Loucy (cell line): ENCODE results near the gene NPIPB6.

ENCODE experiments used
- H2AFZ ChIP-seq: fragments of 200-600 bp; sonication (generic); 2 replicates; pipeline ENCODE4 v1.6.0; 2016; ENCODE audit warnings: antibody characterized with exemption, mild to moderate bottlenecking, low read length, moderate library complexity
- H3F3A ChIP-seq: fragments of 200-600 bp; 2 replicates; pipeline ENCODE4 v1.6.0; 2016; ENCODE audit warnings: antibody characterized with exemption, low read depth, mild to moderate bottlenecking
- H3K27me3 ChIP-seq: fragments of 200-600 bp; sonication (generic); 2 replicates; pipeline ENCODE4 v1.6.1; 2014; ENCODE audit warnings: low read length, mild to moderate bottlenecking; ENCODE audit not compliant: insufficient read depth, poor library complexity, severe bottlenecking
- H3K36me3 ChIP-seq: fragments of 200-600 bp; sonication (generic); 2 replicates; pipeline ENCODE4 v1.6.1; 2016; ENCODE audit warnings: low read length; ENCODE audit not compliant: insufficient read depth
- H3K4me1 ChIP-seq: fragments of 200-600 bp; sonication (generic); 2 replicates; pipeline ENCODE4 v1.5.1; 2014; ENCODE audit warnings: low read length, mild to moderate bottlenecking; ENCODE audit not compliant: insufficient read depth, poor library complexity, severe bottlenecking
- H3K4me2 ChIP-seq: fragments of 200-600 bp; sonication (generic); 2 replicates; pipeline ENCODE4 v1.6.0; 2014; ENCODE audit warnings: antibody characterized with exemption, low read length, low read depth, mild to moderate bottlenecking; ENCODE audit not compliant: poor library complexity, severe bottlenecking
- H3K4me3 ChIP-seq: fragments of 200-600 bp; sonication (generic); 2 replicates; pipeline ENCODE4 v1.5.1; 2014; ENCODE audit warnings: low read length, mild to moderate bottlenecking, mixed read lengths; ENCODE audit not compliant: poor library complexity, severe bottlenecking
- H3K79me2 ChIP-seq: fragments of 200-600 bp; sonication (generic); 2 replicates; pipeline ENCODE4 v1.6.1; 2014; ENCODE audit warnings: low read length; ENCODE audit not compliant: insufficient read depth
- H3K9ac ChIP-seq: fragments of 200-600 bp; sonication (generic); 2 replicates; pipeline ENCODE4 v1.6.0; 2014; ENCODE audit warnings: mild to moderate bottlenecking, low read depth, low read length, moderate library complexity; ENCODE audit not compliant: poor library complexity, severe bottlenecking
- H3K9me2 ChIP-seq: fragments of 200-600 bp; sonication (generic); replicated peaks from 2 replicates; pipeline ENCODE4 v1.6.1; 2016; ENCODE audit warnings: low read depth, low read length, mixed read lengths
- H3K9me3 ChIP-seq: fragments of 200-600 bp; sonication (generic); 2 replicates; pipeline ENCODE4 v1.6.1; 2014; ENCODE audit warnings: mild to moderate bottlenecking, antibody characterized with exemption, low read length, low read depth; ENCODE audit not compliant: insufficient read depth
- H4K20me1 ChIP-seq: fragments of 200-600 bp; sonication (generic); 2 replicates; pipeline ENCODE4 v1.6.0; 2014; ENCODE audit warnings: antibody characterized with exemption, low read length, mild to moderate bottlenecking; ENCODE audit not compliant: insufficient read depth, poor library complexity, severe bottlenecking
- EZH2phosphoT487 ChIP-seq: fragments of 200-600 bp; IDR thresholded peaks from 2 replicates; pipeline ENCODE4 v1.6.1; 2018; ENCODE audit warnings: antibody characterized with exemption, mild to moderate bottlenecking, moderate library complexity, borderline replicate concordance
- TF ChIP-seq, protein P1 (sequence below): fragments of 200-600 bp; sonication (generic); conservative IDR thresholded peaks from 2 replicates; pipeline ENCODE4 v1.5.1; 2014; ENCODE audit warnings: mild to moderate bottlenecking, antibody characterized with exemption, low read length

NPIPB6 gene

GRCh38 chr16:28310796-28311195 lies 52.5 kb downstream of the NPIPB6 start:
- Histone ChIP-seq H3F3A (no peaks in the 10 kb centered on the region), H3K27me3 (no peaks in the 10 kb centered on the region), H3K4me3 (no peak overlapping the region), H3K9ac (no peak overlapping the region), H4K20me1 (no peaks in the 10 kb centered on the region), H3K79me2 (no peaks in the 10 kb centered on the region), H3K36me3 (no peaks in the 10 kb centered on the region), H3K4me2 (no peak overlapping the region), H3K9me3 (no peaks in the 10 kb centered on the region), H3K9me2 (no peaks in the 10 kb centered on the region), H2AFZ (no peak overlapping the region), H3K4me1 (peaks cover 5% of the 10 kb centered on the region)
- TF ChIP-seq, protein P1, sequence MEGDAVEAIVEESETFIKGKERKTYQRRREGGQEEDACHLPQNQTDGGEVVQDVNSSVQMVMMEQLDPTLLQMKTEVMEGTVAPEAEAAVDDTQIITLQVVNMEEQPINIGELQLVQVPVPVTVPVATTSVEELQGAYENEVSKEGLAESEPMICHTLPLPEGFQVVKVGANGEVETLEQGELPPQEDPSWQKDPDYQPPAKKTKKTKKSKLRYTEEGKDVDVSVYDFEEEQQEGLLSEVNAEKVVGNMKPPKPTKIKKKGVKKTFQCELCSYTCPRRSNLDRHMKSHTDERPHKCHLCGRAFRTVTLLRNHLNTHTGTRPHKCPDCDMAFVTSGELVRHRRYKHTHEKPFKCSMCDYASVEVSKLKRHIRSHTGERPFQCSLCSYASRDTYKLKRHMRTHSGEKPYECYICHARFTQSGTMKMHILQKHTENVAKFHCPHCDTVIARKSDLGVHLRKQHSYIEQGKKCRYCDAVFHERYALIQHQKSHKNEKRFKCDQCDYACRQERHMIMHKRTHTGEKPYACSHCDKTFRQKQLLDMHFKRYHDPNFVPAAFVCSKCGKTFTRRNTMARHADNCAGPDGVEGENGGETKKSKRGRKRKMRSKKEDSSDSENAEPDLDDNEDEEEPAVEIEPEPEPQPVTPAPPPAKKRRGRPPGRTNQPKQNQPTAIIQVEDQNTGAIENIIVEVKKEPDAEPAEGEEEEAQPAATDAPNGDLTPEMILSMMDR: no peak

DNA sequence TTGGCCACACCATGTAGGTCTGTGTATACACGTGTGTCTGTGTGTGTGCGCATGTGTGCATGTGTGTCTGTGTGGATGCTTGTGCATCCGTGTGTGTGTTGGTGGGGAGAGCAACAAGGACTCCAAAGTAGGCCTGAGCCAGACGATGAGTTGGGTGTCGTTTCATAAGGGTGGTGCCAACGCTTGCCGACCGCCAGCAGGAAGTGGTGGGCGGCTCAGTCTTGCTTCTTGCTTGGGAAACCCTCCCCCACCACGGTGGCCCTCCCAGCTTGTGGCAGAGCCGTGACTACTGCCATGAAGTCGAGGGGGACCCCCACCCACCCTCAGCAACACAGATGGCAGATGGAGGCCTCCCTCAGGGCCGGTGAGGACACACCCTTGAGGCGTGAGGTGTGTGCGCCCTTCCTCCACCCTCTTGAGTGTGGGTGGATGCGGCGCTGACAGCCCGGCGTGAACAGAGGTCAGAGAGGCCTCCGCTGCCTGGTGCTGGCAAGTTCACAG lies 53.4 kb downstream of the NPIPB6 start:
- no peaks in the 10 kb centered on the region for H3F3A ChIP-seq
- H3K79me2 ChIP-seq: no peaks in the 10 kb centered on the region
- H3K4me1 ChIP-seq: peaks cover 5% of the 10 kb centered on the region
- no peak overlapping the region for H2AFZ ChIP-seq
- no peak overlapping the region for H3K9ac ChIP-seq
- H4K20me1 ChIP-seq: no peaks in the 10 kb centered on the region
- TF ChIP-seq, protein P1: no peak
- TF ChIP-seq EZH2phosphoT487: no peak
- H3K4me2 ChIP-seq: peak overlapping the region; percentile 40
- H3K27me3 ChIP-seq: no peaks in the 10 kb centered on the region
- no peak overlapping the region for H3K4me3 ChIP-seq
- H3K9me2 ChIP-seq: no peaks in the 10 kb centered on the region
- no peaks in the 10 kb centered on the region for H3K9me3 ChIP-seq
- H3K36me3 ChIP-seq: no peaks in the 10 kb centered on the region

- Histone ChIP-seq H3K9me3 (no peaks in the 10 kb centered on the region), H3K4me1 (peaks cover 5% of the 10 kb centered on the region), H2AFZ (no peak overlapping the region), H3K27me3 (no peaks in the 10 kb centered on the region), H3K4me3 (no peak overlapping the region), H4K20me1 (no peaks in the 10 kb centered on the region), H3K79me2 (no peaks in the 10 kb centered on the region), H3K9ac (no peak overlapping the region), H3K36me3 (no peaks in the 10 kb centered on the region), H3F3A (no peaks in the 10 kb centered on the region), H3K4me2 (no peak overlapping the region), H3K9me2 (no peaks in the 10 kb centered on the region)
- TF ChIP-seq, protein P1: no peak
- TF ChIP-seq EZH2phosphoT487: no peak
Observed at GRCh38 chr16:28308794-28309584, 54.3 kb downstream of the NPIPB6 start.
